Lower leg skin (tissue), 4 donors: ENCODE measurements around the gene CST3. TPM values are rescaled to one million over a fixed set of nuclear protein-coding genes. Genes with fewer than 3 reads are reported as not detected.

Experiments used
- DNase-seq, 2 donors: peaks; one replicate each; pipeline ENCODE4 v3.0.0-alpha.2; 2019; ENCODE audit warnings: low spot score in 2 of 2
- H3K4me3 ChIP-seq: fragments of 200-600 bp; sonication (generic); 2 replicates; pipeline ENCODE4 v1.5.1; 2017; ENCODE audit warnings: mild to moderate bottlenecking, low read depth; ENCODE audit not compliant: poor library complexity, severe bottlenecking
- CTCF ChIP-seq, 3 donors: fragments of 450-650 bp; IDR thresholded peaks; one replicate each; pipeline ENCODE4 v1.5.1; 2016; ENCODE audit warnings: antibody characterized with exemption in 3 of 3, mild to moderate bottlenecking in 3 of 3, moderate library complexity in 2 of 3
- POLR2A ChIP-seq, 2 donors: fragments of 450-650 bp; IDR thresholded peaks; one replicate each; pipeline ENCODE4 v1.6.1; 2016 to 2017; ENCODE audit warnings: antibody characterized with exemption in 2 of 2, mild to moderate bottlenecking in 1 of 2, moderate library complexity in 1 of 2
- WGBS, 2 donors: methylation state at CpG; one replicate each; pipeline ENCODE4 v1.1.5; 2018; 5-methylcytosine and 5-hydroxymethylcytosine counted together
- intact Hi-C: fragments of 100-400 bp; cut with DNase I; formaldehyde crosslinking; loops from one replicate; pipeline ENCODE4 v1.15.0; 2023; ENCODE audit warnings: low total_unique reads
- total RNA-seq, 4 donors: library from RNA; depleted of rRNA; stranded (reverse); fragments of >200 nt; gene quantifications; one replicate each; pipeline ENCODE4 v1.1.0, GENCODE V29; 2016

CST3 gene
- total RNA-seq, 4 donors from 2014 or later, result 348 to 760 (median 498) TPM

DNA sequence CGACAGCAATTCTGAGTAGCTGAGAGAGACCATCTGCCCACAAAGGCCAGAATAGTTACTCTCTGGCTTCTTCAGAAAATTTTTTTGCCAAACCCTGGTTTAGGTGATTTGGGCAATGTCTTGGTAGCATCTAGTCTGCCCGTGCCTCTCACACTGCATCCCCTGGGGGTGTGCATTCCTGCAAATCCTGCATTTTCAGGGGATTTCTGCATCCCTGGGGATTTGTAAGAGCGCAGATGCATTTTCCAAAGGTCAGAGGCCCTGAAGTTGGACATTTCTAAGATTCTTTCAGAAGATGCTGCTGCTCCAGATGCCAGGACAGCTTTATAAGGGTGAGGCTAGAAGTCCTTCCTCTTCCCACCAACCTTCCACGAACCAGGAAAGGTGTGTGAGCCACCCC is 36.0 kb downstream of the CST3 start:
- intact Hi-C loops, result no loop called here
- 74 to 83% methylated on average over 4 of the region's 4 CpGs for WGBS, 2 donors
- TF ChIP-seq CTCF (IDR thresholded peaks at IDR 0.05) (no peak), POLR2A (IDR thresholded peaks at IDR 0.05) (no peak)
- H3K4me3 ChIP-seq, result no peak overlapping the region
- no peak for DNase-seq

GRCh38 chr20:23598481-23598880 is 39.3 kb downstream of the CST3 start:
- intact Hi-C loops, result no loop called here
- no peak for TF ChIP-seq POLR2A (IDR thresholded peaks at IDR 0.05)
- TF ChIP-seq CTCF (IDR thresholded peaks at IDR 0.05), result no peak
- DNase-seq, result no peak
- no peak overlapping the region for H3K4me3 ChIP-seq

GRCh38 chr20:23596579-23597250 is 41.0 kb downstream of the CST3 start:
- DNase-seq, result no peak
- 62 to 70% methylated on average over 2 of the region's 2 CpGs for WGBS, 2 donors
- TF ChIP-seq CTCF (IDR thresholded peaks at IDR 0.05) (no peak), POLR2A (IDR thresholded peaks at IDR 0.05) (no peak)
- intact Hi-C loops, result no loop called here
- no peak overlapping the region for H3K4me3 ChIP-seq

DNA sequence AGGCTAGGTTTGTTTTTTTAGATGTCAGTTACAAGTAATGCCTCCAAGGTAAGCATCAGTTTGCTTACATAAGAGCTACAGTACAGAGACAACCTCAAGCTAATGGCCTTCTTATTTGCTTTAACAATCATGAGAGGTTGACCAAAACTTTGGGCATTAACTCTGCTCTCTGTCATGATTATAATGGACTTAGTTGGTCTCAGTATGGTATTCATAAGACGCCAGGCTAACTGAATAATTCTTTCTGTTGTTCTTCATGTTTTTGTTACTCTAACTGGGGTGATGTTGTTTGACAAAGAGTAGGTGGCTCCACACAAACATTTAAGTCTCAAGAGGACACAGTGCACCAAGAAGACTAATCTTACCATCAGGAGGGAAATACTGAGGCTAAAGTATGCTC is 41.8 kb downstream of the CST3 start:
- 82% methylated on average over 1 of the region's 1 CpG for WGBS, 2 donors
- no peak overlapping the region for H3K4me3 ChIP-seq
- intact Hi-C loops, result no loop called here
- TF ChIP-seq POLR2A (IDR thresholded peaks at IDR 0.05), result no peak
- TF ChIP-seq CTCF (IDR thresholded peaks at IDR 0.05), result no peak
- DNase-seq, result no peak

DNA sequence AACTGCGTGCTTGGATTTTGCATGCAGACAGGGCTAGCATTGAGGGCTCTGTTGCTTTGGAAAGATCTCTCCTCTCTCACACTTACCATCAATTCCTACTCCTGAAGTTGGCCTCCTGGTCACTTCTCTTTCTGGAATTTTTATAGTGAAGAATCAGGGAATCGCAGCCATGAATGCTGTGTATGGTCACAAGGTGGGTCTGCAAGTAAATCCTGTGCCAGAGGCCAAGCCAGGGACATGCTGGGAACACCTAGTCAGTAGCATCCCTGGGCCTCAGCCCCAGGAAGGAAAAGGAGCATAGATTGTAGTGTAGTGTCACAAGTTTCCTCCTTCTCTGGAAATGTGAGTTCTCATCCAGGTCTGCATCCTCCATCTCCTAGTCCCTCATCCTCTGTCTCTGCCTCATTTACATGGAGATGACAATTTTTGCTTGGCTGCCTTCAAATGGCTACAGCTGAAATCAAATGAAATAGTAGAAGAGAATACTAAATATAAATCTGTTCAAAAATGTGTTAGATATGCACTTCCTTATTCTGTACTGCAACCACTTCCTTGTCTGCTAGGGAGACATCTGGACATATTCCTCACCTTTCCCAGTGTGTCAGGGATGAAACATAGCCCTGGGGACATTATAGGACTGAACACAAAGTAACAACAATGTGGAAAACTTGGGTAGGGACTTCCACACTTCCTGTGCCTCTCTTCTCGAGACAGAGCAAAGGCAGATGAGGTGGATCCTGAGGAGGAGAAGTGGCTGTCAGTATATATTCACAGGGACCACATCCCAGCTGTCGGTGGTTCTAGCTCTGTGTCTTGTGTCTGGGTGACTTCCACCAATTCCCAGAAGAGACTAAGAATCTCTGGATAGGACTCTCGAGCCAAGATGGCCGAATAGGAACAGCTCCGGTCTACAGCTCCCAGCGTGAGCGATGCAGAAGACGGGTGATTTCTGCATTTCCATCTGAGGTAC is 49.0 kb downstream of the CST3 start:
- no peak overlapping the region for H3K4me3 ChIP-seq
- peak in 1 of 2 donors; percentile 61 for DNase-seq
- TF ChIP-seq CTCF (IDR thresholded peaks at IDR 0.05), result no peak
- WGBS, 2 donors, result 87 to 88% methylated on average over 10 of the region's 10 CpGs
- intact Hi-C loops, result no loop called here
